ENCODE measurements around the gene KCNS3. TPM values are rescaled to one million over a fixed set of nuclear protein-coding genes. Genes with fewer than 3 reads are reported as not detected.
A peak's percentile ranks its signal among the peaks of the same experiment; 100 is the strongest.

KCNS3 gene
- total and polyA plus RNA-seq, 2 of the 13 experiments (the other 11 are each of a cell fraction or from before 2014, with no cell fraction given), result not detected

DNA sequence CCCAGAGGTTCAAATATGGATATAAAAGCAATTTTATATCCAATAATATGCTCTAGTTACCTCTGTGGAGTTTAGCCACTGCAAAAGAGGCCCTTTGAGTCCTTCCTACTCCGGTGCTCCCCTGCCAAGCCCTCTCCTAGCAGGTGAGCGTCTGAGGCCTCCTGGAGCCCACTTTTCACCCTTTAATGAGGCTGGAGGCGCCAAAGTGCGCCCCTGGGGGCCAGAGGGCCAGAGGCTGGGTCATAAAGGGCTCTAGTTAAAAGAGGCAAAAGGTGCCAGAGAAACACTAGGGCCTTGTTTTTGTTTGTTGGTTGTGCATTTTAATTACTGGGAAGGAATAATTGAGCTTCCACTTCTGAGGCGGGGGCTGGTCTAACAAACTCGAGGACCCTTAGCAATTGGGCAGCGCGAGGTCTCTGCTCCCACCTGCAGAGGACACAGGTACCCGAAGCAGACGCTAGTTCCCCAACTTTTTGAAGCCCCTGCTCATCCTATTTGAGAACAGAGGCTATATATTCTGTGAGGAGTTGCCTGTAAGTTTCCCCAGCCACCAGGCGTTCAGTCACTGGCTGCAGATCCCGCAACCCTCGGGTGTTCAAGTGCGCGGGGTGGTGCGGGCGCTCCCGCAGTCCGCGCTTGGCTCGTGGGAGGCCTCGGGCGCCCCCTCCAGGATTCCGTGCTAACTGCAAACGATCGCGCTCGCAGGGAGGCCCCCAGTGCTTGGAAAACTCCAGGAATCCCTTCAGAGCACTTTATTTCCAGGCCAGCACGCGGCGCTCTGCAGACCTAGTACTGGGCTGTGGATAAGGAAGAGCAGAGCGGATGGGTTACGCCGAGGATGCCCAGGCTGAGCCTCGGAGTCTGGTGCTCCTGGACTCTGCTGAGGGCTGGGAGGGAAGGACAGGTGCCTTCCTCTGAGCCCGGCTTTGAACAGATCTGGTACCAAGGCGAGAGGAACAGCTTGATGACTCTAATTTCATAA, 48.1 kb upstream of the KCNS3 start (continued):
- 0 out of 2 replicates have a peak, but pooled peaks have one; percentile 44 for TF ChIP-seq ESRRA (CRISPR knock-in tag; IDR thresholded peaks at IDR 0.05; ENCODE audit: low read depth)
- no peak for TF ChIP-seq HOXA3 (CRISPR knock-in tag; IDR thresholded peaks at IDR 0.05)
- TF ChIP-seq MXD4 (CRISPR knock-in tag; IDR thresholded peaks at IDR 0.05), result no peak
- TF ChIP-seq, protein P1, sequence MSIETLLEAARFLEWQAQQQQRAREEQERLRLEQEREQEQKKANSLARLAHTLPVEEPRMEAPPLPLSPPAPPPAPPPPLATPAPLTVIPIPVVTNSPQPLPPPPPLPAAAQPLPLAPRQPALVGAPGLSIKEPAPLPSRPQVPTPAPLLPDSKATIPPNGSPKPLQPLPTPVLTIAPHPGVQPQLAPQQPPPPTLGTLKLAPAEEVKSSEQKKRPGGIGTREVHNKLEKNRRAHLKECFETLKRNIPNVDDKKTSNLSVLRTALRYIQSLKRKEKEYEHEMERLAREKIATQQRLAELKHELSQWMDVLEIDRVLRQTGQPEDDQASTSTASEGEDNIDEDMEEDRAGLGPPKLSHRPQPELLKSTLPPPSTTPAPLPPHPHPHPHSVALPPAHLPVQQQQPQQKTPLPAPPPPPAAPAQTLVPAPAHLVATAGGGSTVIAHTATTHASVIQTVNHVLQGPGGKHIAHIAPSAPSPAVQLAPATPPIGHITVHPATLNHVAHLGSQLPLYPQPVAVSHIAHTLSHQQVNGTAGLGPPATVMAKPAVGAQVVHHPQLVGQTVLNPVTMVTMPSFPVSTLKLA (IDR thresholded peaks at IDR 0.05), result no peak
- TF ChIP-seq, protein P2, sequence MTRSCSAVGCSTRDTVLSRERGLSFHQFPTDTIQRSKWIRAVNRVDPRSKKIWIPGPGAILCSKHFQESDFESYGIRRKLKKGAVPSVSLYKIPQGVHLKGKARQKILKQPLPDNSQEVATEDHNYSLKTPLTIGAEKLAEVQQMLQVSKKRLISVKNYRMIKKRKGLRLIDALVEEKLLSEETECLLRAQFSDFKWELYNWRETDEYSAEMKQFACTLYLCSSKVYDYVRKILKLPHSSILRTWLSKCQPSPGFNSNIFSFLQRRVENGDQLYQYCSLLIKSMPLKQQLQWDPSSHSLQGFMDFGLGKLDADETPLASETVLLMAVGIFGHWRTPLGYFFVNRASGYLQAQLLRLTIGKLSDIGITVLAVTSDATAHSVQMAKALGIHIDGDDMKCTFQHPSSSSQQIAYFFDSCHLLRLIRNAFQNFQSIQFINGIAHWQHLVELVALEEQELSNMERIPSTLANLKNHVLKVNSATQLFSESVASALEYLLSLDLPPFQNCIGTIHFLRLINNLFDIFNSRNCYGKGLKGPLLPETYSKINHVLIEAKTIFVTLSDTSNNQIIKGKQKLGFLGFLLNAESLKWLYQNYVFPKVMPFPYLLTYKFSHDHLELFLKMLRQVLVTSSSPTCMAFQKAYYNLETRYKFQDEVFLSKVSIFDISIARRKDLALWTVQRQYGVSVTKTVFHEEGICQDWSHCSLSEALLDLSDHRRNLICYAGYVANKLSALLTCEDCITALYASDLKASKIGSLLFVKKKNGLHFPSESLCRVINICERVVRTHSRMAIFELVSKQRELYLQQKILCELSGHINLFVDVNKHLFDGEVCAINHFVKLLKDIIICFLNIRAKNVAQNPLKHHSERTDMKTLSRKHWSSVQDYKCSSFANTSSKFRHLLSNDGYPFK (CRISPR knock-in tag; IDR thresholded peaks at IDR 0.05; ENCODE audit: borderline replicate concordance), result peak; percentile 72; the same call in 1 of the 2 replicates
- no peak for TF ChIP-seq ZBTB38 (CRISPR knock-in tag; IDR thresholded peaks at IDR 0.05)
- TF ChIP-seq, protein P3, sequence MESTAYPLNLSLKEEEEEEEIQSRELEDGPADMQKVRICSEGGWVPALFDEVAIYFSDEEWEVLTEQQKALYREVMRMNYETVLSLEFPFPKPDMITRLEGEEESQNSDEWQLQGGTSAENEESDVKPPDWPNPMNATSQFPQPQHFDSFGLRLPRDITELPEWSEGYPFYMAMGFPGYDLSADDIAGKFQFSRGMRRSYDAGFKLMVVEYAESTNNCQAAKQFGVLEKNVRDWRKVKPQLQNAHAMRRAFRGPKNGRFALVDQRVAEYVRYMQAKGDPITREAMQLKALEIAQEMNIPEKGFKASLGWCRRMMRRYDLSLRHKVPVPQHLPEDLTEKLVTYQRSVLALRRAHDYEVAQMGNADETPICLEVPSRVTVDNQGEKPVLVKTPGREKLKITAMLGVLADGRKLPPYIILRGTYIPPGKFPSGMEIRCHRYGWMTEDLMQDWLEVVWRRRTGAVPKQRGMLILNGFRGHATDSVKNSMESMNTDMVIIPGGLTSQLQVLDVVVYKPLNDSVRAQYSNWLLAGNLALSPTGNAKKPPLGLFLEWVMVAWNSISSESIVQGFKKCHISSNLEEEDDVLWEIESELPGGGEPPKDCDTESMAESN (CRISPR knock-in tag; conservative IDR thresholded peaks at IDR 0.05), result peak; percentile 79
- TF ChIP-seq, protein P4, sequence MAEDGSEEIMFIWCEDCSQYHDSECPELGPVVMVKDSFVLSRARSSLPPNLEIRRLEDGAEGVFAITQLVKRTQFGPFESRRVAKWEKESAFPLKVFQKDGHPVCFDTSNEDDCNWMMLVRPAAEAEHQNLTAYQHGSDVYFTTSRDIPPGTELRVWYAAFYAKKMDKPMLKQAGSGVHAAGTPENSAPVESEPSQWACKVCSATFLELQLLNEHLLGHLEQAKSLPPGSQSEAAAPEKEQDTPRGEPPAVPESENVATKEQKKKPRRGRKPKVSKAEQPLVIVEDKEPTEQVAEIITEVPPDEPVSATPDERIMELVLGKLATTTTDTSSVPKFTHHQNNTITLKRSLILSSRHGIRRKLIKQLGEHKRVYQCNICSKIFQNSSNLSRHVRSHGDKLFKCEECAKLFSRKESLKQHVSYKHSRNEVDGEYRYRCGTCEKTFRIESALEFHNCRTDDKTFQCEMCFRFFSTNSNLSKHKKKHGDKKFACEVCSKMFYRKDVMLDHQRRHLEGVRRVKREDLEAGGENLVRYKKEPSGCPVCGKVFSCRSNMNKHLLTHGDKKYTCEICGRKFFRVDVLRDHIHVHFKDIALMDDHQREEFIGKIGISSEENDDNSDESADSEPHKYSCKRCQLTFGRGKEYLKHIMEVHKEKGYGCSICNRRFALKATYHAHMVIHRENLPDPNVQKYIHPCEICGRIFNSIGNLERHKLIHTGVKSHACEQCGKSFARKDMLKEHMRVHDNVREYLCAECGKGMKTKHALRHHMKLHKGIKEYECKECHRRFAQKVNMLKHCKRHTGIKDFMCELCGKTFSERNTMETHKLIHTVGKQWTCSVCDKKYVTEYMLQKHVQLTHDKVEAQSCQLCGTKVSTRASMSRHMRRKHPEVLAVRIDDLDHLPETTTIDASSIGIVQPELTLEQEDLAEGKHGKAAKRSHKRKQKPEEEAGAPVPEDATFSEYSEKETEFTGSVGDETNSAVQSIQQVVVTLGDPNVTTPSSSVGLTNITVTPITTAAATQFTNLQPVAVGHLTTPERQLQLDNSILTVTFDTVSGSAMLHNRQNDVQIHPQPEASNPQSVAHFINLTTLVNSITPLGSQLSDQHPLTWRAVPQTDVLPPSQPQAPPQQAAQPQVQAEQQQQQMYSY (CRISPR knock-in tag; IDR thresholded peaks at IDR 0.05), result no peak
- no peak for TF ChIP-seq SP140L (CRISPR knock-in tag; IDR thresholded peaks at IDR 0.05; ENCODE audit: borderline replicate concordance)
- TF ChIP-seq ZNF607 (CRISPR knock-in tag; IDR thresholded peaks at IDR 0.05; ENCODE audit: borderline replicate concordance), result peak; percentile 78; the same call in 1 of the 2 replicates
- TF ChIP-seq, protein P5, sequence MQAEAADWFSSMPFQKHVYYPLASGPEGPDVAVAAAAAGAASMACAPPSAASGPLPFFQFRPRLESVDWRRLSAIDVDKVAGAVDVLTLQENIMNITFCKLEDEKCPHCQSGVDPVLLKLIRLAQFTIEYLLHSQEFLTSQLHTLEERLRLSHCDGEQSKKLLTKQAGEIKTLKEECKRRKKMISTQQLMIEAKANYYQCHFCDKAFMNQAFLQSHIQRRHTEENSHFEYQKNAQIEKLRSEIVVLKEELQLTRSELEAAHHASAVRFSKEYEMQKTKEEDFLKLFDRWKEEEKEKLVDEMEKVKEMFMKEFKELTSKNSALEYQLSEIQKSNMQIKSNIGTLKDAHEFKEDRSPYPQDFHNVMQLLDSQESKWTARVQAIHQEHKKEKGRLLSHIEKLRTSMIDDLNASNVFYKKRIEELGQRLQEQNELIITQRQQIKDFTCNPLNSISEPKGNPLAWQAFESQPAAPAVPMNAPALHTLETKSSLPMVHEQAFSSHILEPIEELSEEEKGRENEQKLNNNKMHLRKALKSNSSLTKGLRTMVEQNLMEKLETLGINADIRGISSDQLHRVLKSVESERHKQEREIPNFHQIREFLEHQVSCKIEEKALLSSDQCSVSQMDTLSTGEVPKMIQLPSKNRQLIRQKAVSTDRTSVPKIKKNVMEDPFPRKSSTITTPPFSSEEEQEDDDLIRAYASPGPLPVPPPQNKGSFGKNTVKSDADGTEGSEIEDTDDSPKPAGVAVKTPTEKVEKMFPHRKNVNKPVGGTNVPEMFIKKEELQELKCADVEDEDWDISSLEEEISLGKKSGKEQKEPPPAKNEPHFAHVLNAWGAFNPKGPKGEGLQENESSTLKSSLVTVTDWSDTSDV (CRISPR knock-in tag; IDR thresholded peaks at IDR 0.05), result no peak
- no peak for TF ChIP-seq ZNF296 (CRISPR knock-in tag; conservative IDR thresholded peaks at IDR 0.05)
- TF ChIP-seq, protein P6, sequence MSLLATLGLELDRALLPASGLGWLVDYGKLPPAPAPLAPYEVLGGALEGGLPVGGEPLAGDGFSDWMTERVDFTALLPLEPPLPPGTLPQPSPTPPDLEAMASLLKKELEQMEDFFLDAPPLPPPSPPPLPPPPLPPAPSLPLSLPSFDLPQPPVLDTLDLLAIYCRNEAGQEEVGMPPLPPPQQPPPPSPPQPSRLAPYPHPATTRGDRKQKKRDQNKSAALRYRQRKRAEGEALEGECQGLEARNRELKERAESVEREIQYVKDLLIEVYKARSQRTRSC (CRISPR knock-in tag; IDR thresholded peaks at IDR 0.05; ENCODE audit: low read depth), result no peak
